OCI-LY7 (cell line): ENCODE results near the gene PGAP6. TPM values are rescaled to one million over a fixed set of nuclear protein-coding genes. Genes with fewer than 3 reads are reported as not detected.
A peak's percentile ranks its signal among the peaks of the same experiment; 100 is the strongest.

Experiments
- BruUV-seq: library from RNA; stranded (reverse); fragments of 400-500 nt; replicated peaks from 2 replicates; lab custom pipeline; 2021; lab: Mats Ljungman, UMichigan
- CTCF ChIA-PET: fragments of 300-600 bp; sonication (Branson Sonifier 250); formaldehyde crosslinking; loops from one replicate; lab custom pipeline; 2022; ENCODE audit warnings: antibody characterized with exemption; ENCODE audit not compliant: unreplicated experiment; lab: Charles Lee
- POLR2A ChIA-PET: fragments of 300-600 bp; sonication (Branson Sonifier 250); formaldehyde crosslinking; loops from one replicate; lab custom pipeline; 2022; ENCODE audit warnings: antibody characterized with exemption; lab: Charles Lee
- DNase-seq: peaks from one replicate; pipeline ENCODE4 v3.0.0-alpha.2; 2015; ENCODE audit warnings: low spot score
- H2AFZ ChIP-seq: fragments of 200-600 bp; sonication (generic), shearing (Covaris generic); 2 replicates; pipeline ENCODE4 v1.6.1; 2014; ENCODE audit warnings: mild to moderate bottlenecking, antibody characterized with exemption, low read length, moderate library complexity
- H3K27ac ChIP-seq: fragments of 200-600 bp; sonication (generic); 2 replicates; pipeline ENCODE4 v1.5.1; 2014; ENCODE audit warnings: mixed run types, low read depth, mild to moderate bottlenecking, moderate library complexity, low read length, inconsistent platforms; ENCODE audit not compliant: poor library complexity, severe bottlenecking
- H3K36me3 ChIP-seq: fragments of 200-600 bp; sonication (generic); 2 replicates; pipeline ENCODE4 v1.6.1; 2014; ENCODE audit warnings: mild to moderate bottlenecking, antibody characterized with exemption, low read length, moderate library complexity, mixed read lengths; ENCODE audit not compliant: insufficient read depth
- H3K4me1 ChIP-seq: fragments of 200-600 bp; sonication (generic); 2 replicates; pipeline ENCODE4 v1.5.1; 2014; ENCODE audit warnings: mild to moderate bottlenecking, low read length; ENCODE audit not compliant: insufficient read depth, poor library complexity, severe bottlenecking
- H3K4me2 ChIP-seq: fragments of 200-600 bp; sonication (generic); 2 replicates; pipeline ENCODE4 v1.6.1; 2014; ENCODE audit warnings: mild to moderate bottlenecking, low read length
- H3K4me3 ChIP-seq: fragments of 200-600 bp; sonication (generic); 2 replicates; pipeline ENCODE4 v1.5.1; 2014; ENCODE audit warnings: mild to moderate bottlenecking, low read depth, low read length; ENCODE audit not compliant: poor library complexity, severe bottlenecking
- H3K79me2 ChIP-seq: fragments of 200-600 bp; sonication (generic); 2 replicates; pipeline ENCODE4 v1.6.1; 2016; ENCODE audit warnings: low read depth, mild to moderate bottlenecking, low read length, moderate library complexity, mixed read lengths; ENCODE audit not compliant: insufficient read depth
- H3K9me2 ChIP-seq: fragments of 200-600 bp; sonication (generic); 2 replicates; pipeline ENCODE4 v1.6.1; 2016; ENCODE audit warnings: mild to moderate bottlenecking, low read length, mixed read lengths; ENCODE audit not compliant: insufficient read depth
- H3K9me3 ChIP-seq: fragments of 200-600 bp; sonication (generic); 2 replicates; pipeline ENCODE4 v1.6.1; 2014; ENCODE audit warnings: mild to moderate bottlenecking, mixed run types, low read length, mixed read lengths
- H4K20me1 ChIP-seq: fragments of 200-600 bp; sonication (generic); 2 replicates; pipeline ENCODE4 v1.6.1; 2014; ENCODE audit warnings: mild to moderate bottlenecking, antibody characterized with exemption, low read length, moderate library complexity, mixed read lengths; ENCODE audit not compliant: insufficient read depth
- EZH2phosphoT487 ChIP-seq: fragments of 200-600 bp; sonication (generic); IDR thresholded peaks from 2 replicates; pipeline ENCODE4 v1.6.1; 2018; ENCODE audit warnings: low read depth, borderline replicate concordance, mild to moderate bottlenecking, mixed run types, antibody characterized with exemption, low read length, moderate library complexity, mixed read lengths
- intact Hi-C: fragments of 100-400 bp; cut with micrococcal nuclease; formaldehyde crosslinking; loops from one replicate; pipeline ENCODE4 v1.10.0; 2022; ENCODE audit not compliant: unreplicated experiment
- total RNA-seq, 2 experiments: library from RNA; depleted of rRNA in 1 of 2; stranded (reverse); fragments of >200 nt in 1 of 2; shearing (Covaris generic) in 1 of 2; gene quantifications; 2 replicates each; pipeline ENCODE4 v1.2.3, GENCODE V29; 2014 to 2022
- TF ChIP-seq, protein P1 (sequence below): fragments of 200-600 bp; sonication (generic); conservative IDR thresholded peaks from 2 replicates; pipeline ENCODE4 v1.5.1; 2014; ENCODE audit warnings: mild to moderate bottlenecking, antibody characterized with exemption, low read length, moderate library complexity, mixed read lengths

The PGAP6 gene
- total RNA-seq, 2 experiments from 2014 or later, result 41.2 to 50.6 TPM

GRCh38 chr16:330741-331140 lies 51.0 kb downstream of the PGAP6 start:
- no peak overlapping the region for H2AFZ ChIP-seq
- intact Hi-C loops, result no loop called here
- H3K9me2 ChIP-seq, result no peaks in the 10 kb centered on the region
- TF ChIP-seq EZH2phosphoT487, result no peak
- TF ChIP-seq, protein P1, sequence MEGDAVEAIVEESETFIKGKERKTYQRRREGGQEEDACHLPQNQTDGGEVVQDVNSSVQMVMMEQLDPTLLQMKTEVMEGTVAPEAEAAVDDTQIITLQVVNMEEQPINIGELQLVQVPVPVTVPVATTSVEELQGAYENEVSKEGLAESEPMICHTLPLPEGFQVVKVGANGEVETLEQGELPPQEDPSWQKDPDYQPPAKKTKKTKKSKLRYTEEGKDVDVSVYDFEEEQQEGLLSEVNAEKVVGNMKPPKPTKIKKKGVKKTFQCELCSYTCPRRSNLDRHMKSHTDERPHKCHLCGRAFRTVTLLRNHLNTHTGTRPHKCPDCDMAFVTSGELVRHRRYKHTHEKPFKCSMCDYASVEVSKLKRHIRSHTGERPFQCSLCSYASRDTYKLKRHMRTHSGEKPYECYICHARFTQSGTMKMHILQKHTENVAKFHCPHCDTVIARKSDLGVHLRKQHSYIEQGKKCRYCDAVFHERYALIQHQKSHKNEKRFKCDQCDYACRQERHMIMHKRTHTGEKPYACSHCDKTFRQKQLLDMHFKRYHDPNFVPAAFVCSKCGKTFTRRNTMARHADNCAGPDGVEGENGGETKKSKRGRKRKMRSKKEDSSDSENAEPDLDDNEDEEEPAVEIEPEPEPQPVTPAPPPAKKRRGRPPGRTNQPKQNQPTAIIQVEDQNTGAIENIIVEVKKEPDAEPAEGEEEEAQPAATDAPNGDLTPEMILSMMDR, result no peak
- H3K9me3 ChIP-seq, result no peaks in the 10 kb centered on the region
- CTCF ChIA-PET, result no interaction called here
- BruUV-seq, result no TSS peak
- no peak for DNase-seq
- H3K4me2 ChIP-seq, result no peak overlapping the region
- H3K4me1 ChIP-seq, result peaks cover 1% of the 10 kb centered on the region
- H4K20me1 ChIP-seq, result no peaks in the 10 kb centered on the region; the same call in 1 of the 2 replicates
- H3K79me2 ChIP-seq, result peaks cover 21% of the 10 kb centered on the region
- H3K4me3 ChIP-seq, result no peak overlapping the region
- POLR2A ChIA-PET, result interaction anchor here (0.7 kb wide), 1 partner anchor 38 kb away, joined by 3 read pairs; no protein-coding TSS in a partner anchor
- H3K36me3 ChIP-seq, result no peaks in the 10 kb centered on the region; the same call in 1 of the 2 replicates
- H3K27ac ChIP-seq, result no peak overlapping the region

DNA sequence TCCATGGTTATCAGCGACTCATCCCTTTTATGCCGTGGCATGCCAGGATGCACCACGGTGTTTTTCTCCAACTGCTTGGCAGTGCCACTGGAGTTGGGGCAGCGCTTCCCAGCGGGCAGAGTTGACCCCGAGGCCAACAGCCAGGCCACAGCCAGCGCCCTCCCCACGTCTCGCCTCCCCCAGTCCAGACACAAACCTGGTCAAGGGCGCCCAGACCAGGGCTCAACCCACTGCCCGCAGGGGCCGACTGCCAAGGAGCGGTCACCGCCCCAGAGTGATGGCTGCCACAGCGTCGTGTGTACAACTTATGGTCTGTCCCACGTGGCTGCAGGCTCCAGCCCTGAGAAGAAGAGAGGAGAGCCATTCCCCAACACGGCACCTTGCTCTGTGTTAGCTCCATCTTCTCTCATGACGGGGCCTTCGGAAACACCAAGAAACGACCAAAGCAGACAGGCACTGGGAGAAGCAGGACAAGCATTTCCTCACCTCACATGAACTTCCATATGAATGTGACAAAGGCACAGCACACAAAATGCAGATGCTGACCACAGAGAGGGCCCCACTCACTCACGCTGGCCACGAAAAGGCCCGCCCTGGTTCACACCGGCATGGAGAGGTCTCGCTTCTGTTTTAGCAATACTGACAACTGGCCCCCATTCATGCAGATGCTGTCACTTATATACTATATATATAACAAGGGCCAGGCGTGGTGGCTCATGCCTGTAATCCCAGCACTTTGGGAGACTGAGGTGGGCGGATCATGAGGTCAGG lies 56.2 kb downstream of the PGAP6 start:
- Histone ChIP-seq H2AFZ (no peak overlapping the region), H3K9me2 (no peaks in the 10 kb centered on the region), H3K4me2 (peak overlapping the region; percentile 45), H3K36me3 (no peaks in the 10 kb centered on the region), H3K4me1 (peaks cover 26% of the 10 kb centered on the region), H3K9me3 (no peaks in the 10 kb centered on the region), H3K27ac (no peak overlapping the region), H3K4me3 (no peak overlapping the region), H3K79me2 (no peaks in the 10 kb centered on the region; the same call in 1 of the 2 replicates), H4K20me1 (no peaks in the 10 kb centered on the region; the same call in 1 of the 2 replicates)
- ChIA-PET POLR2A (no interaction called here), CTCF (no interaction called here)
- TF ChIP-seq EZH2phosphoT487, result no peak
- TF ChIP-seq, protein P1, result no peak
- intact Hi-C loops, result no loop called here
- no TSS peak for BruUV-seq
- no peak for DNase-seq
